ENCODE results near the gene KLF11.

DNA sequence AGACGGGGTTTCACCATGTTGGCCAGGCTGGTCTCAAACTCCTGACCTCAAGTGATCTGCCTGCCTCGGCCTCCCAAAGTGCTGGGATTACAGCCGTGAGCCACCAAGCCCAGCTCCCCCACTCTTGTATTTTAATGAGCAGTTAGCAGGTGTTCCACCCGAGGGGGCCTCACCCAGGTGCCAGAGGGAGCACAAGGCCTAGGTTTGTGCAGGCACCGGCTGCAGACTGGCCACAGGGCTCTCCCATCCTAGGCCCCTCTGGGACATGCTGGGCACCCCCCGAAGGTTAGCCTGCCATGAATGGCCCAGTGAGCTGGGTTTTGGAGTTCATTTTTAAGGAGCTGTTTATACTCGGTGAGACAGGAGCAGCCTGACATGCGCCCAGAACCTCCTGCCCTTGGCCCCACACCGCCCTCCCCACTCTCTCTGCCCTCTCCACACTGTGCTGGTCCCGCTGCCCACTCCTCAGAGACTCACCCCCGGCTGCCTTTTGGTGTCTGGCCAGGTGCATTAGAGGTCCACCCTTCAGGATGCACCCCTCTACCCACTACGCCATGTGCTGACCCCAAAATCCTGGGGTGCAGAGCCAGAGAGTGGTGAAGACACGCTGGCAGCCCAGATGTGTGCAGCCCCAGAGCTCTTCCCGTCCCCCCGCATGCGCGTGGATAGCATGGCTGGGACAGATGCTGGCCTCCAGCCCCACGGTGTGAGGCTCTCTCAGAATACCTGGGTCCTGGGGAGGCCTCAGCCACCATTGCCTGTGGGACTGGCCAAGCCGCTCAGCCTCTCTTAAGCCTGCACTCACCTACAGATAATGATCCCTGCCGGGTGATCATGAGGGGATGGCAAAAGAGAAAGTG is 11.2 kb upstream of the KLF11 start:
- TF ChIP-seq, protein P1, sequence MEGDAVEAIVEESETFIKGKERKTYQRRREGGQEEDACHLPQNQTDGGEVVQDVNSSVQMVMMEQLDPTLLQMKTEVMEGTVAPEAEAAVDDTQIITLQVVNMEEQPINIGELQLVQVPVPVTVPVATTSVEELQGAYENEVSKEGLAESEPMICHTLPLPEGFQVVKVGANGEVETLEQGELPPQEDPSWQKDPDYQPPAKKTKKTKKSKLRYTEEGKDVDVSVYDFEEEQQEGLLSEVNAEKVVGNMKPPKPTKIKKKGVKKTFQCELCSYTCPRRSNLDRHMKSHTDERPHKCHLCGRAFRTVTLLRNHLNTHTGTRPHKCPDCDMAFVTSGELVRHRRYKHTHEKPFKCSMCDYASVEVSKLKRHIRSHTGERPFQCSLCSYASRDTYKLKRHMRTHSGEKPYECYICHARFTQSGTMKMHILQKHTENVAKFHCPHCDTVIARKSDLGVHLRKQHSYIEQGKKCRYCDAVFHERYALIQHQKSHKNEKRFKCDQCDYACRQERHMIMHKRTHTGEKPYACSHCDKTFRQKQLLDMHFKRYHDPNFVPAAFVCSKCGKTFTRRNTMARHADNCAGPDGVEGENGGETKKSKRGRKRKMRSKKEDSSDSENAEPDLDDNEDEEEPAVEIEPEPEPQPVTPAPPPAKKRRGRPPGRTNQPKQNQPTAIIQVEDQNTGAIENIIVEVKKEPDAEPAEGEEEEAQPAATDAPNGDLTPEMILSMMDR (IDR thresholded peaks at IDR 0.05) = no peak
- TF ChIP-seq POLR2A (IDR thresholded peaks at IDR 0.05) = no peak

Measured in ovary (tissue), 3 donors.